Kidney glomerular epithelial cell (primary cell): Measurements from ENCODE around the gene HMGB4.
A peak's percentile ranks its signal among the peaks of the same experiment; 100 is the strongest.

Source experiments
- DNase-seq: peaks from one replicate; lab custom pipeline; 2025; lab: John Stamatoyannopoulos, UW

The HMGB4 gene

GRCh38 chr1:33848205-33848937 lies 15.5 kb upstream of the HMGB4 start:
- DNase-seq, result no peak

DNA sequence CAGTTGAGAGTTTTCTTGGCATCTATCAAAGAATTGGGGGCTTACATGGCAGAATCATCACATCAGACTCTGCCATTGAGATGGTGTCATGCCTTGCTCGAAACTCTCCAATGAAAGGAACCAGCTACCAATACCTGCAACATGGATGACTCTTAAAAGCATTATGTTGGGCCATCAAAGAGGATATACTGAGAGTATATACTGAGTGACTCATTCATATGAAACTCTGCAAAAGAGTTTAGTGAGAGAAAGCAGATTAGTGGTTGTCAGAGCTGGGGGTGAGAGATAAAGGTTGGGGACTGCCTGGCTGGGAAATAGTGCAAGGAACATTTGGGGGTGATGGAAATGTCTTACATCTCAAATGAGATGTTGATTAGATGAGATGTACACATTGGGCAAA lies 14.7 kb upstream of the HMGB4 start:
- no peak for DNase-seq

GRCh38 chr1:33850481-33850880 lies 13.4 kb upstream of the HMGB4 start:
- no peak for DNase-seq

- DNase-seq, result no peak
Observed at GRCh38 chr1:33852711-33853110, 11.2 kb upstream of the HMGB4 start.

DNA sequence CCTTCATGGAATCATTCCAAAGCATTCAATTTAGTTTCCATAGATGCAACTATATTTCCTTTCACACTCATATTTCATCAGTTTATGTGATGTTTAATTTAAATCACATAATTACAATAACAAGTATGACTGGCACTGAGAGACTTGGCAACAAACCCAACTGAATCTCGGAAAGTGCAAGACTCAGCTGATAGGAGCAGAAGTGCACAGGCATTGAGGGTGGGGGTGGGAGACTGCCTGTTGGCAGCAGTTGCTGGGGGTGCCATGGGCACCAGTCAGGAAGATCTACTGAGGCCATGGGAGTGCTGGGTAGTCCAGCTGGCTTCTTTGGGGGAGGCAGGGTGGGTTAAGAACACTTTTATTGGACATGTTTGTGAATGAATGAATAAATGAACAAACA lies 10.4 kb upstream of the HMGB4 start:
- no peak for DNase-seq

DNA sequence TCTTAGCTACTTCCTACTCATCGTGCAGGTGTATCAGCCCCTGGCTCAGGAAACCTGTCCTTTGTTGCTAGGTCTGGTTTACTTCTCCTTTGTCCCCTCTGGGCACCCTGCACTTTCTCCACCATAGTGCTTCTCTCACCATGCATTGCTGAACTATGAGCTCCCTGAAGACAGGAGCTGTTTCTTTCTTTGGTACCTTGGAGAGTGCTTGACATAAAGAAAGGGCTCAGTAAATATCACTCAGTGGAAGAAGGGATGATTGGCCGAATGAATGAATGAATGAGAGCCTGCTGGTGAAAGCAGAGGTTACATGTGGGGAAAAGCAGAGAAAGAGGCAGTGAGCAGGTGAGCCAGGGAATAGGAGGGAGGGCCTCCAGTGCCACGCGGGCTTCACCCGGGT lies 9.8 kb upstream of the HMGB4 start:
- no peak for DNase-seq

GRCh38 chr1:33860671-33861070 lies 3.2 kb upstream of the HMGB4 start:
- no peak for DNase-seq

DNA sequence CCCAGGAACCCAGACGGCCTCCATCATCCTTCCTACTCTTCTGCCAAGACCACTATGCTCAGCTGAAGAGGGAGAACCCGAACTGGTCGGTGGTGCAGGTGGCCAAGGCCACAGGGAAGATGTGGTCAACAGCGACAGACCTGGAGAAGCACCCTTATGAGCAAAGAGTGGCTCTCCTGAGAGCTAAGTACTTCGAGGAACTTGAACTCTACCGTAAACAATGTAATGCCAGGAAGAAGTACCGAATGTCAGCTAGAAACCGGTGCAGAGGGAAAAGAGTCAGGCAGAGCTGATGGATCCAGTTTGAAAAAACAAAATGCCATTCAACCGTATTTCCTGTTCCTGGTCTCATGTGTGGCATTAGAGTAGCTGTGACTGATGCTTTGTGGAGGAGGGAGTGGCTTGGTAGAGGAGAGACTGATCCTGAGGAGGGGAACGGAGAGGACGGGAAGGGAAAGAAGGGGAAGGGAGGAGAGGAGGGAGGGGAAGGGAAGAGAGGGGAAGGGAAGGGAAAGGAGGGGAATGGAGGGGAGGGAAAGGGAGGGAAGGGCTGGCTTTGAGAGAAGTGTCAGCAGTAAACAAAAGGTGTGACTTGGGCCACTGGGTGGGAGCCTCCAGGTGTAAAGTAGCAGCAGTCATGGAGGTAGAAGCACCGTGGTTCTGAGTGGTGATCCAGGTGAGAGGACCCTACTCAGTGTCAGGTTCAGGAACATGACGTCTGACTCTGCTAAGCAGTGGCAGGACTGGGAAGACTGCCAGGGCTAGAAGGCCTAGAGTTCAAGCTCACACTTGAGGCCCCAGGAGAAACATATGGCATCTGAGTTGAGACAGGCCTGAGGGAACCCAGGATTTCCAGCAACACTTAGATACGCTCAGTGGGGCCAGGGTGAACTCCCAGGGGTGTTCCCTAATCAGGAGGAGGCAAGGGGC lies 846 bp downstream of the HMGB4 start:
- DNase-seq, result no peak

DNA sequence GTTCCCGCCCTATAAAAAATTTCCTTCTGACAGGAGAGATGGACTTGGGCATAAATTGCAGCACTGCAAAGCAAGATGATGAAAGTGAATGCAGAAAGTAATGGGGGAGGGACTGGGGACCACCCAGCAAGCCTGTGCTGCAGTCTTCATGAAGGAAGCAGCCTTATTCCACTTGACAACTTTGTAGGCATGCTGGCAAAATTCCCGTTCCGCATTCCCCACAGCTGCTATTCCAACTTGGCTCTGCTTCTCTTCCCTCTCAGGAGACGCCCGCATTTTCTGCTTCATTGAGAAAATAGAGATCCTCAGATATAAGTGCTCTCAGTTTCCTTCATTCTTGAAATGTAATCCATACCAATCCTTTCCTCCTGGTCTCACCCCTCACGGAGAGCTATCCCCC lies 2.4 kb downstream of the HMGB4 start:
- peak; percentile 38 for DNase-seq

- no peak for DNase-seq
Observed at GRCh38 chr1:33867684-33868083, 3.8 kb downstream of the HMGB4 start.

DNA sequence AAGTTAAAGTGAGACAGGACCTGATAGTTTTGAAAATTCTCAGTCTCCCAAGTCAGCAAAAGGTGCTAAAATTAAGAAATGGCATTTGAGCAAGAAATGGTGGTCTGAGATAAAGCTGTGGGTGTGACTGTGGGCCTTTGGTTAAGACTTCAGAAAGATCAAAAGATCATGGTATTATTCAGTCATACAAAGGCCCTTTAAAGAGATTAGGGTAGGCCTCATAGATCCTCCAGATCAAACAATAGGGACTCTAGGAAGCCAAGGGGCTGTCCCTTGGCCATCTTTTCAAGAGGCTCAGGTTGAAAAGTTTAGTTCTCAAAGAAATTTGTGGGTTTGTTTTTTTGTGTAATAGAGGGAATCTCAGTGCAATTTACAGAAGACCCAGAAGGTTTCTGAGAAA lies 8.4 kb downstream of the HMGB4 start:
- DNase-seq, result no peak

DNA sequence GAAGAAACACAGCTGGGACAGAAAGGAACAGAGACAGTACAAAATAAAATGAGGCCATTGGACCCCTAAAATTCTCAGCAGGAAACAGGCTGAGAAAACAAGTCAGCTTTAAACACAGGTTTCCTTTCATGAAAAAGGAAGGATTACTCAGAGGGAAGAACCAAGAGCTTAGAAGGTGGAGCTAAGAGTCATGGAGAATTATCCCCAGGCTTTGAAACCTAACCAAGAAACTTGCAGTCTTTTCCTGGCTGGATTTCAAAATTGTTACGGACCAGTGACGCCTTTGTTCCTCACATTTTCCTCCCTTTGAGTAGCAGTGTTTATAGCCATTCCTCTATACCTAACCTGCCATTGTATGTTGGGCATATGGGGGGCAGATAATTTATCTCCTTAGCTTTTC lies 8.8 kb downstream of the HMGB4 start:
- peak; percentile 4 for DNase-seq

DNA sequence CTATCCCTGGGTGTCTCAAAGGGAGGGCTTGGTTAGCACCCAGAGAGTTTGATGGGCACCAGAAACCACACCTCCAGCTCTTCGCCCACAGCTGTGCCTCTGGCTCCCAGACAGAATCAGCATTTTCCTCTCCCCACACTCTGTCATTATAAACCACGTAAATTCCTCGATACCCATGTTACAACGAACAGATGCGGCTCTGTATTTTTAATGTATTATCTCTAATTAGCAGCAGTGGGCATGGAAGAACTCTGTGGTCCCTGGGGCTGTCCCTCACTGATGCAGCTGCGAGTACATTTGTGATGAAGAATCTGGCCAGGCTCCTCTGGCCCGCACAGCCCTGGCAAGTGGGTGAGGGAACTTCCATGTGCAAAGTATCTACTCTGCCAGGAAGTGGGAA lies 10.8 kb downstream of the HMGB4 start:
- no peak for DNase-seq

DNA sequence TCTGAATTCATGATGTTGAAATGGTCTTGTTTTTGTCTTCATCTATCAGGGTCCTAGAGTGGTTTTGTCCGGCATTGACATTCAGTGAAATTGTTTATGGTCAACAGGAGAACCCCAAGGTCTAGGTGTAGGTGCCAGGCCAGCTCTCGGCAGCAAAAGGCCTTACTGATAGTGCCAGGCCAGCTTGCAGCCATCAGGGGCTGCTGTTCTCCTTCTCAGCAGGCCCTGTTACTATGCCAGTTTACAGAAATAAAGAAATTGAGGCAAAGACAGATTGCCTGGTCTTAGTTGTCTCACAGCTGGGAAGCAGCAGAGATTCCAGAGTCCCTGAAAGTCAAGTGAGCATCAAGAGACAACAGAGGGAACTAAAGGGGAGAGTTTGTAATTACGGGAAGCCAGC lies 12.0 kb downstream of the HMGB4 start:
- no peak for DNase-seq

GRCh38 chr1:33876970-33877650 lies 13.2 kb downstream of the HMGB4 start:
- DNase-seq, result no peak

- DNase-seq, result no peak
Observed at GRCh38 chr1:33878392-33878791, 14.5 kb downstream of the HMGB4 start.

DNA sequence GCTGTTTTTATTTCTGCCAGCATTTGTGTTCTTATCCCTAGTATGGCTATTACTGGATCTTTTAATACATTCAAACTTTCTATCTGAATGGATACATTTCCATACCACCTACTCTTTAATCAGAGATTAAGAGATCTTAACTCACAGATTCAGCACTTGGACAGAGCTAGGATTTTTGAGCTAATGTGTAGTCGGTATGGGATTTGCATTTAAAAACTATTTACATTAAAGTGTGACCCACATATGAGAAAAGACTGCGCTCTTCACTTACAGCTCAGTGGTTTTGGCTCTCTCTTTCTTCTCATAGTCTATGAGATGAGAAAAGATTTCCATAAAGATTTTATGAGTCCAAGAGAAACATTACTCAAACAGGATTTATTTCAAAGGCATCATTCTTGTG lies 16.4 kb downstream of the HMGB4 start:
- DNase-seq, result no peak

- DNase-seq, result no peak
Observed at GRCh38 chr1:33886496-33886895, 22.6 kb downstream of the HMGB4 start.

DNA sequence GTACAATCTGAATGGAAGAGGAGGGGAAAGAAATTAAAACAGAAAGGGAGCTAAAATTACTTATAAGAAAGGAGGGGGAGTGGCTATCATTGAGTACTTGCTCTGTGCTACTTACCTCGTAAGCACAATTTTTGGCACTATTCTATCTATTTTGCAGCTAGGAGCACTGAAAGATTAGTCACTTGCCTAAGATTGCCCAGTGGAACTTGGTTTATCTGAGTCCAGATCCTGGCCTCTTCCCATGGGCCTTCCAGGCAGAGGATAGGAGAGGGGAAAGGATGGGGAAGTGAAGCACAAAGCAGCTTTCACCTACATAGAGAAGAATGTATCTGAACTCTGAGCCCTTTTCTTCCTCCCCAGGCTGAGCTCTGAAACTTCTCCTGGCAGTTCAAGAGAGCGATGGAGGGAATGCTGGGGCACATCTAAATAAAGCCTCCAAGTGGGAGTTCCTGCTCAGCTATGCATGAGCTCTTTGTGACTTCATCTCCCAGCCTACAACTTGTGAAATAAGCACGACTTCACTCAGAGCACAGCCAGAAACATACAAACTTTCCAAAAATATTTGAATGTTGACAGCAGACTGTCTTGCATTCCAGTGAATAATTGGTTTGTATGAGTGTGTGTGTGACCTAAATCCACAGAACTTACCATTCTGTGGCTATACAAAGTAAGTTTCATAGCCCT lies 29.4 kb downstream of the HMGB4 start:
- peak; percentile 40 for DNase-seq

GRCh38 chr1:33895396-33895795 lies 31.5 kb downstream of the HMGB4 start:
- DNase-seq, result no peak

DNA sequence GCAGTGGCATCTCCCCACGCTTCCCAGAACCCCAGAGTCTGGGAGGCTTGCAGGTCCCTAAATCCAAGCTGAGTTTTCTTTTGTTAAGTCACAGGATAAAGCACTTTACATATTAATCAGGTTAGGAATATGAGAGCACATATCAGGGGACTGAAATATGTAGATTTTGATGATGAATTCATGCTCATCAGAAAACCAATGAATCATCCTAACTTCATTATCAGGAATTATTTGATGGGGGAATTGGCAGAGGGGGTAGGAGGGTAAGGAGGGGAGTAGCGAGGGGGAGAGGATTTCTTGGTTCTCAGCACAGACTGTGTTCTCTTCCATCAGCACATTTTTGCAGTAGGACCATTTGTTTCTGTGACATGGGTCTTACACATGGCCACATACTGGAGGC lies 32.1 kb downstream of the HMGB4 start:
- DNase-seq, result no peak

DNA sequence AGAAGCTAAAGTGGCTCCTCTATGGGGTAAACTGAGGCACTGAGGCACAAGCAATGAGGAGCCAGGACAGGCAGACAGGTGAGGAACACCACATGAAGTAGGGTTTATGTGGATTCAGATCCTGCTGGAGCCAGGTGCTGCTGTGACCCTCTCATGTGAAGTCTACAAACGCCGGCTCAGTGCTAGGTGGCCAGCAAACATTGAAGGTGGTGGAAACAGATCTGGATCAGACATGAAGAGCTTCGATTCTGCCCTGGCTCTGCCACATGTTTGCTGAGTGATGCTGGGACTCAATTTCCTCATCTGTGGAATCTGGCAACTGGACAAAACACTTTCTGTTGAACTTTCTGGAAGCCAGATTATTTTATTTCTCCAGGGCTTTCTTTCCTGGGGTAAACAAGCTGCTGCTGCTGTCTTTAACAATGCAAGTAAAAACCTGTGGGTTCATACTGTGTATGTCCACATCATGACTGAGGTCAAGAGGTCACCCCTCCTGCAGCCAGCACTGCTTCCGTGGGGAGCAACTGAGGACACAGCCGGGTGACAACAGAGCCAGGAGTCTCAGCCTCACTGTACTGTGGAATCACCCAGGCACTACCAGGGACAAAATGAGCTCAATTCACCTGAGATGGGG lies 33.3 kb downstream of the HMGB4 start:
- no peak for DNase-seq
